DMS 273 treated with DMSO at 0.1 percent for 48 hours (cell line): Measurements from ENCODE around the gene CACNA1D.

Experiments
- DNase-seq: peaks from one replicate; lab custom pipeline; 2025; lab: John Stamatoyannopoulos, UW

The CACNA1D gene

DNA sequence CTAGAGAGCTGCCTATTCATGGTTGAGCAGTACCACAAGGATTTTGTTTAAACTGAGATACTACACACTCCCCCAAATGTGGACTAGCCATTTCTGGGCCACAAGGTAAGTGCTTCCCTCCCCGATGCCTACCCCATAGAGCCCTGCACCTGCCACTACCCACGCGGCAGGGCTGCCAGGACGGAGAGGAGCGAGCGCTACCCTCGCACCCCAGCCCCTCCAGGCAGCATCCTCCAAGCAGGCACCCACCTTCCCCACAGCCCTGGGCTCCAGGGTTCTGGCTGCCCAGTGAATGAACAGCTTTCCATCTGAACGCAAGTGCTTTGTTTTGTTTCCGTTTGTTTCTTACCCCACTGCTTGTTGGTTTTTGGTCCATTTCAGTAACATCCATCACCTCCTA is 292.6 kb downstream of the CACNA1D start:
- DNase-seq = no peak

DNA sequence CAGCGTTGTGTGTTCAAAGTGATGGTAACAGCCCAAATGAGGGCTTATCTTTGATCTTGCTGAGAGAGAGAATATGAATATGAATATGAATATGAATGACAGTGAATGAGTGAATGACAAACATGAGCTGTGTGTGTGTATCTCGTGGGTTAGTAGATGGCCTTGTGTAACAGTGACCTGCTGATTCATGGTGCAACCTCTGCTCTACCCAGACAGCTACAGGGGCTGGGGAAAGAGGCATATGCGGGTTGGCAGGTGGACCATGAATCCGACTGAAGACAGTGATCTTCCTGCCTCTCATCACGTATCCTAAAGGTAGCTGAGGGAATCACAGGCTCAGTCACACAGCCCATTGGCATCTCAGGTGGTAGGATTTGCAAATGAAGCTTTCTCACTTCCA is 293.6 kb downstream of the CACNA1D start:
- no peak for DNase-seq

DNA sequence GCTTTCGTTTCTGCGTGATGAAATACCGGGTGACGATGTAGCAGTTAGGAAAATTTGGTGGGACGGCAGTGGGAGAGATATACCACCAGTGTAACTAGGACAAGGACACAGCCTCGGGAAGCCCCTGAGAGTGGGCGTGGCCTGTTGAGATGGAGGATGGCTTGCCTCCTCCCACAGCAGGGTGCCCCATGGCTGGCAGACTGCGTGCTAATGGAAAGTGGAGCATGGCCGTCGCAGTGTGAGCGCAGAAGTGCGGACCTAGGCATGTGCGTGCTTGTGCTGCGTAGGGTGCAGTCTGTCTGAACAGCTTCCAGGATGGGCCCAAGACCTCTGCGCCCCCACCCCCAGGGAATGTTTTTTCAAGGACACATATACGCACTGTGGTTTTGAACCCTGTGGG is 295.0 kb downstream of the CACNA1D start:
- no peak for DNase-seq

- no peak for DNase-seq
Measured at GRCh38 chr3:53790470-53790869, 296.1 kb downstream of the CACNA1D start.

- DNase-seq = no peak
Measured at GRCh38 chr3:53791317-53791716, 296.9 kb downstream of the CACNA1D start.

DNA sequence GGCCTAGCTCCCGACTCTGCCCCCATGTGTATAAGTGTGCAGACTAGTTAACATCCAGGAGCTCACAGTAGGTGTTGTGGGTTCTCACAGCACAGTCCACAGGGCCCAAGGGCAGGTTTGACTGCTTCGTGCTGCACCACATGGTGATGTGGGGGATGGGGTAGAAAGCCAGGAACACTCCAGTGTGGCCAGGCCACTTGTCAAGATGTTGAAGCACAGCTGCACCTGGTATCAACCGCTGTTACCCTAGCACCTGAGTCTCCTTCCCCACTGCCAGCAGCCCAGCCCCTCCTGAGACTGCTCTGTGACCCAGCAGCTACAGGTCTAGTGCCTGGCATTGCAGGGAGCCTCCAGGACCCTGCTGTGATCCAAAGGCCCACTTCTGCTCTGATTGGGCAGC is 298.5 kb downstream of the CACNA1D start:
- no peak for DNase-seq

DNA sequence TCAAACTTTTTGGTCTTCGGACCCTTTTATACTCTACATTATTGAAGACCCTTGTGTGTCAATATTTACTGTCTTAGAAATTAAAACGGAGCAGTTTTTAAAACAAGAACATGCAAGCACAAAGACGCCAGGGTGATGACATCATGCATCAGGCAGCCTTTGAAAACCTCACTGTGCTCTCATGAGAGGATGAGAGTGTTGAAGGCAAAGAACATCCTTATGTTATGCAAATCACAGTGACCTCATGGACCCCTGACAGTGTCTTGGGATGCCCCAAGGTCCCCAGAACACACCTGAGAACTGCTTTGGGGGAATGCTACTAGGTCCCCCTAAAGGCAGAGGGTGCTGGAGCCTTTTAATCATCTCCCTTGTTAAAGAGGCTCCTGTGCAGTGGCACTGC is 300.2 kb downstream of the CACNA1D start:
- no peak for DNase-seq

DNA sequence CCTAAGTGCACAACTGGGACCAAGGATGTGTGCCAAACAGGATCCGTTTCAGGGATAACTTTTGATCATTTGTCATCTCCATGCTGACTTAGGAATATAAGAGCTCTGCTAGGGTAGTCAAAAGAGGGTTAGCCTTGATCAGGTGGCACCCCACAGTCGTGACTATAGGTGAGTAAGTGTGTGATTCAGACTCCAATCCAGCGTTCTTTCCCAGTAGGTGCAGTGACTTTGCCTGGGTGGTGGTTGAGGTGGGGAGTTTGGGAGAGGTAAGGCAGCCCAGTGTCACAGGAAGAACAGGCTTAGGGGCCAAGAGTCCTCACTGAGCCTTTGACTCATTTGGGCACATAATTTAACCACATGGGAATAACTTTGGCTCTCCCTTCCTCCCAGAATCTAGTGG is 300.8 kb downstream of the CACNA1D start:
- DNase-seq = no peak

DNA sequence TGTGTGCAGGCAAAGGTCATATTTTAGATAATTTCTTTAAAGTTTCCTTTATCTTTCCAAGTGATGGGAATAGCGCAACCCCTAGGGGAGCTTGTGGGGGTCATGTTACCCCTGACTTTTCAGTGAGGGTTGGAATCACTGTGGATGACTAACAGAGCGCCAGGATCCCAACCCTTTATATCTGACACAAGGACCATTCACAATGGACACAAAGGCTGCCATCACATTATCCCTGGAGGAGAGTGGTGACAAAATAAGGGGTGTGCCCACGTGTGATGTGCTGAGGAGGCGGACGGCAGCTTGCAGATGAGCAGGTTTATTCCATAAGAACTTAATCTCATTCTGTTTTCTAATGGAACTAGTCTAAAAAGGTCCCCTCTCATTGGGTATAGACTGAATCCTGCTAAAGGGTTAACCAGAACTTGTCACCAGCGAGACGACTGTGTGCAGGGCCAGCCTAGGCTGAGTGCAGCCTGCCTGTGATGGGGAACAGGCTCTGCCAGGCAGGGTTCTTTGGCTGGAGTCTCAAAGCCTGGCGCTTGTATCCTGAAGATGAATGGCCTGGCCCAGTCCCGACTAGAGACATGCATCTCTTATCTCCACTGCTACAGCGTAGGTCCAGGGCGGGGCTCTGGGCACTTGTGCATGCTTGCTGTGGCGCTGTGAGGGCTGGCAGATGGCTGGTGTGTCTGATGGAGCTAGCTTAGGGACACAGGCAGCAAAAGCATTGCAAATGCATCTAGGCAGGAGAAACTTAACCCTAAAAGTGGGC is 301.6 kb downstream of the CACNA1D start:
- peak; percentile 13 for DNase-seq

DNA sequence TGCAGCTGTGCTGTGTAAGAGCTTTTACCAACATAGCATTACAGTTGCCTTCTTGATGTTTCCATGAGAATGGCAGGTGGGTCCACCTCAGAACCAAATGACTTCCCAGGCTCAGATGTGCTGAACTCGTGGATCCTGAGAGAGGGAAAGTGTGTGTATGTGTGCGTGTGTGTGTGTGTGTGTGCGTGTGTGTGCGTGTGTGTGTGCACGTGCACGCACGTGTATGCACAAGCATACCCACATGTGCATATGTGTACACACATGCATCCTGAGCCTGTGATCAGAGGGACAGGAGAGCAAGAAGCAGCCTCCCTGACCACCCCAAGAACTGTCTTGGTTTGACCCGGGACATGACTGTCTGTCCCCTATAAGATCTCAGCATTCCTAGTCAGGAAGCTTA is 303.7 kb downstream of the CACNA1D start:
- no peak for DNase-seq

DNA sequence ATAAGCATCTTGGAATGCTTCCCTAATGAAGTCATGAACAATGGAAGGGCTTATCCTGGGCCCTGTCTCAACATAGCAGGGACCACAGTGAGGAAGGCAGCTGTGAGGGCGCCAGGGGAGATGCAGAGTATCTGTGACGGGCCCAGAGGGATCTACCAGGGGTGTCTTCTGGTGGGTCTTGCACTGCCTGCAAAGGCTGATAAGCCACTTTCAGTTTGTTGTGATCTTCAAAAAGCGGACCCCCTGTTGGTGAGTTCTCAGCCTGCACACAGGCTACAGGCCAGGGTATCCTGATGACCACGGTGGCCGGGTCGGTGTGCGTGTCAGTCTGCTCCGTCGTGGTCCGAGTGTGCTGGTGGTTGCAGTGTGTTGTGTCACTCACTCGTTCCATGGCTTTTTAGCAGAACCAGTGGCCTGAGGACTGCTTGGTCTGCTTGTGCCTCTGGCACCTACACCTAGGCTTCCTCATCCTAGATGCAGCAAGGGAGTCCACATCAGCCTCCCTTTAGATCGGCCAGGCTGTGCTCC is 305.0 kb downstream of the CACNA1D start:
- no peak for DNase-seq

- no peak for DNase-seq
Measured at GRCh38 chr3:53800041-53800906, 305.9 kb downstream of the CACNA1D start.

DNA sequence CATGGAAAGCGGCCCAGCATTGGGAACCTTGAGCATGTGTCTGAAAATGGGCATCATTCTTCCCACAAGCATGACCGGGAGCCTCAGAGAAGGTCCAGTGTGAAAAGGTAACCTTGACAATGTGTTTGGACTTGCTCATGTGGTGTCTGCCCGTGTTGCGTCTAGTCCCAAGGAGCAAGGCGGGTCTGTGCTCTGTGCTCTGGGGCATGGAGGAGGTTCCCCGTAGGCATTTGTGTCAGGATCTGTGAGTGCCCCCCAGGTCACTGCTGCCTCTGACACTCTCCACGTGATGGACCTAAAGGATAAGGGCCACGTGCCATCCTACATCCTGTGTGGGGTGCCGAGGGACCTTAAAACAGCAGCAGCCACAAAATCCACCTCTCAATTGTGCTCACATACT is 306.9 kb downstream of the CACNA1D start:
- DNase-seq = no peak

DNA sequence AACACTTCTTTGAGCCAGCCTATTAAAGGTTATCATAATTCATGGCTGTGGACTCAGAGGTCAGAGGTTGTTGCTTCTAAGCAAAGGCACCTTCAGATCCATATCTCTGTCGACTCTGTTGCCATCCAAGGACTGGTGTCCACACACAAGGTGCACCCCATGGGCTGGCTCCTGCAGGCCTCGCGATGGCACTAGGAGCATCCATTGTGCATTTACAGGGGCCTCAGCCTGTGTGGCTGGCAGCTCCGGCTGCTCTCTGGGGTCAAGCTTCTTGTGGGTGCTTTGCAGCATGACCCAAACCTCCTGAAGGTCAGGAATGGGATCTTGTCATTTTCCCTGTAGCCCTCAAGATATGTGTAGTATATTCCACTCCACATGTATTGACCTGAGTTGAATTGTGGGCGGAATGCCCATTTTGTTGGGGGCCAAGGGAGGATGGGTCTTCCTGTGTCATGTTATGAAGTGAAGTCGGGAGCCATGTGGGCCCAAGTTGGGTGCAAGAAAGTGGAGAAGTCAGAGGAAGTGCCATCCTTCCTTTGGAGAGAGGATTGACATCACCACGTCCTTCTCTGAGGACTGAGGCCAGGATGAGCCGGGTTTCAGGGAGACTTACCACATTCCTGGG is 308.0 kb downstream of the CACNA1D start:
- no peak for DNase-seq

- no peak for DNase-seq
Measured at GRCh38 chr3:53803124-53803815, 308.9 kb downstream of the CACNA1D start.

DNA sequence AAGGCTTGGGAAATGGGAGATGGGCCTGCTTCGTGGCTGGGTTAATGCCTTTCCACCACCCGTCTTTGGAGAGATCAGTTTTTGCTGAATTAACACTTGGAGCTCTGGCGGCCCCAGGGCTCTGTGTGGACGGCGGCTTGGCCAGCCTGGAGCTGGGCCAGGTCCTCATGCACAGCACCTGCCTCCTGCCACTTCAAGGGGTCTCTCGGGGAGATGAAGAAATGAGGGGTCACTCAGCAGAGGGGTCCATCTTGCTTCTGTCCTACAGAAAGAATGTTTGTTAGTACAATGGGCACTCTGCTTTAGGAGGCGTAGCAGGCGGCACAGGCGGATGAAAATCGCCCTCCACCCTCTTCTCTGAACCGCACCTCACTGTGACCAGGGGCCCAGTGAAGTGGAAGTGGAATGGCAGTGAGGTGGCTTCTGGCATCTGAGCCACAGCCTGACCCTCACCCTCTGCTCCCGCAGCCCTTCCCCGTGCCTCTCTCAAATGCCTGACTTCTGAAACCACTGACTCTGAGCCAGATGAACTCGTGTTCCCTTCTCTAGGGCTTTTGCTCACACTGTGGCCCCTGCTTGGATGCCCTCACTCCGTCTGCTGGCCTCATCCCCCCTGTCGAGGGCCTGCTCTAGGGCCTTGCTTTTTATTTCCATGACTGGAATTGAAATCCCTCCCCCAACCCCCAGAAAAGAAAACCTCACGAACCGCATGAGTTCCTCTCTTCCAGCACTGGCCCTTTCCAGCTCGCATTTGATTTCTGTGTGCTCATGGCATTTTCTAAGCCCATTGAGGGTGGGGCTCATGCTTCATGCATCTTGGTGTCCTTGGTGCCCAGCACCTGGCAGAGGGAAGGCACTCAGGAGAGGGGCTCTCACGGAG is 309.6 kb downstream of the CACNA1D start:
- no peak for DNase-seq

DNA sequence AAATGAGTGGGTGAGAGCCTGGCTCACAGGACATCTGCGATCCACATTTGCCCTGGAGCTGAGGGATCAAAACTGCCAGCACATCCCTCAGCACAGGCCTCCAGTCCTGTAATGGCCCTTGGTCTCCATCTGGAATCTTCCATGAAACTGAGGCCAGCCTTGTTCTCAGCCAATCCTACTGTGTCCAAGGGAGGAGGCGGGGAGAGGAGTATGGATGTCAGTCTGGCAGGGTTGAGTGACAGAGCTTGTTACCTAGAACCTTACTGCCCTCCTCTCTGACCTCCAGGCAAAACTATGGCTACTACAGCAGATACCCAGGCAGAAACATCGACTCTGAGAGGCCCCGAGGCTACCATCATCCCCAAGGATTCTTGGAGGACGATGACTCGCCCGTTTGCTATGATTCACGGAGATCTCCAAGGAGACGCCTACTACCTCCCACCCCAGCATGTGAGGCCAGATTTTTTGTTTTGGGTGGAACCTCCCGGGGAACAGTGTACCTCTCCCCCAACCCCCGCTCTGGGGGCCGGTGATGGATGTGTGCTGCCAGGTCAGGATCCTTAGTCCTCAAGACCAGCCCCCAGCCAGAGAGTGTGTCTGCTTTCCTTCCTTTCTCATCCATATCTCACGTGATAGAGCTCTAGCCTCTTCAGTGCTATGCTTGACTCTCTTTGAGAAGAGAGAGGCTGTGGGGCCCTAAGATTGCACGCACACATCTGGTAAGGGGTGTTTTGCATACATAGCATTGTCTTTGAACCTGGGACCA is 310.5 kb downstream of the CACNA1D start:
- no peak for DNase-seq

DNA sequence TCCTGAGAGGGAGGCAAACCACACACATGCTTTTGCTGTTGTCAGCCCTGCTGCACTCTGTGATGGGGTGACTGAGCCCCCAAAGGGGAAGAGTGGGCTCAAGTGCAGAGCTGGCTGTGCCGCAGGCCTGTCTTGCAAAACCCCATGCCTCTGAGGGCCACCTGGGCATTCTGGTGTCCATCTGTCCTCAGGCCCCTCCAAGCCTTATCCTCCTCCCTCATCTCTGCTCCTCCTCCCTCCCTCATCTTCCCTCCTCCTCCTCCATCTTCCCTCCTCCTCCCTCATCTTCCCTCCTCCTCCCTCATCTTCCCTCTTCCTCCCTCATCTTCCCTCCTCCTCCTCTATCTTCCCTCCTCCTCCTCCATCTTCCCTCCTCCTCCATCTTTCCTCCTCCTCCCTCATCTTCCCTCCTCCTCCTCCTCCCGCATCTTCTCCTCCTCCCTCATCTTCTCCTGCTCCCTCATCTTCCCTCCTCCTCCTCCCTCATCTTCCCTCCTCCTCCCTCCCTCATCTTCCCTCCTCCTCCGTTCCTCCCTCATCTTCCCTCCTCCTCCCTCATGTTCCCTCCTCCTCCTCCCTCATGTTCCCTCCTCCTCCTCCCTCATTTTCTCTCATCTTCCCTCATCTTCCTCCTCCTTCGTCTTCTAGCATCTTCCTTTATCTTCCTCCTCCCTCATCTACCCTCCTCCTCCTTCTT is 311.2 kb downstream of the CACNA1D start:
- no peak for DNase-seq
